OCI-M2 (cell line): Measurements from ENCODE around the gene NEK4.

Experiments used
- DNase-seq: peaks from one replicate; lab custom pipeline; 2025; ENCODE audit not compliant: unreplicated experiment; lab: John Stamatoyannopoulos, UW

The NEK4 gene

DNA sequence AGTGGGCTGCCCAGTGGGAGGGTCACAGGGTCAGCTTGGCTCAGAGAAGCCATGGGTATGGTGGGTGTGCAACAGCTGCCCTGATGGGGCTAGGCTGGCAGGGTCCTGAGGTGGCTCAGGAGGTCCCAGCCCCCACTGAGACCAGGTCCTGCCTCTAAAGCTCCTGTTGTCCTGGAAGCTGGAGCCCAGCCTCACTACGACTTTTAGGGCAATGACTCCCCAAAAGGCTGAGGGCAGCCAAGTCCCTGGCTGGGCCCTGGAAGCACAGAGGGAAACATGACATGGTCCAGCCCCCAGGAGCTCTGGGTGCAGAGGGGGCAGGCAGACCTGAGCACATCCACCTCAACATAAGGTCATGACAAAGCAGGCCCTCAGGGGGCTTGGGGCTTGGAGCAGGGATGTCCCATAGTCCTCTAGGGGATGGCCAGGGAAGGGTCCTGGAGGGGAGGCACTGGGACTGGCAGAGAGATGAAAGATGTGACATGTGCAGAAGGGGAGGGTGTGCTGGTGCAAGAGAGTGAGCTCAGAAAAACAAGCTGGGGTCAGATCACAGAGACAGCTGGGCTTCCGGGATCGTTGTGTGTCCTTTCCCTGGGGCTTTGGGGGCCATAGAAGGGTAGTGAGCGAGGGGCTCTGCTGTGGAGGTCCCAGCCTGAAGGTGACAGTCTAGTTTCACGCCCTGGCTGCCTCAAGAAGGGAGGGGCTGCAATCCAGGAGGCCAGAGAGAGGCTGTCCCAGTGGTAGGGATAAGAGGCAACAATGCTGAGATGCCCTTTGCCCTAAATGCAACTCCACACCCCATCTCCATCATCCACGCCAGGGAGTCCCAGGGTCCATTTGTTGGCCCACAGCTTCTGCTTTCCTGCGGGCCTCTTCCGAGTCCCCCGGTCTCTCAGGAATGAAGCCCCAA is 23.2 kb upstream of the NEK4 start:
- DNase-seq, result no peak

DNA sequence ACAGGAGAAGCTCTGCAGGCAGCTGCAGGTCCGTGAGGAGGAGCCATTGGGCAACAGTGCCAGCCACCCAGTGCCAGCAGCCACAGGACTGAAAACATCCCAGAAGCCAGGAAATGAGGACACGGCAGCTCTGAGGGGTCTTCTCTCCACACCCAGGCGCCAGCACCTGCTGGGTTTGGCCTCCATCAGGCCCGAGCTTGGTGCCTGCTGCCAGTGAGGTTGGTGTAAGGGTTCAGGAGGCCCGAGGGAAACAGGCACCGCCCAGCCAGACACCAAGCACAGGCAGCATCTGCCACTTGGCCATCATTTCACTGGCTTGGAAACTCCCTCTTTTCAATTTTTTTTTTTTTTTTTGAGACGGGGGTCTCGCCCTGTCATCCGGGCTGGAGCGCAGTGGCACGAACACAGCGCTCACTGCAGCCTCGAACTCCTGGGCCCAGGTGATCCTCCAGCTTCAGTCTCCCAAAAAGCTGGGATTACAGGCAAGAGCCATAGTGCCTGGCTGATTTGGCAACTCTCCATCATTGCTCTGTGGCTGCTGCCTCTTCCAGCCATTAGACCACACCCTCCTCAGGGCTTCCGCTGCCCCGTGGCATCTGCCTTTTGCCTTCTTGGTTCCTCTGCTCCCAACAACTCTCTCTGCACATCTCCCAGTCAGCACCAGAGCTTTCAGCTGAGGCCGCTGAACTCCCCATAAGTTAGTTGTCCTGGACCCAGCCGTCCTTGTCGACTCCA is 22.4 kb upstream of the NEK4 start:
- no peak for DNase-seq

- DNase-seq, result no peak
Observed at GRCh38 chr3:52792413-52792812, 21.7 kb upstream of the NEK4 start.

DNA sequence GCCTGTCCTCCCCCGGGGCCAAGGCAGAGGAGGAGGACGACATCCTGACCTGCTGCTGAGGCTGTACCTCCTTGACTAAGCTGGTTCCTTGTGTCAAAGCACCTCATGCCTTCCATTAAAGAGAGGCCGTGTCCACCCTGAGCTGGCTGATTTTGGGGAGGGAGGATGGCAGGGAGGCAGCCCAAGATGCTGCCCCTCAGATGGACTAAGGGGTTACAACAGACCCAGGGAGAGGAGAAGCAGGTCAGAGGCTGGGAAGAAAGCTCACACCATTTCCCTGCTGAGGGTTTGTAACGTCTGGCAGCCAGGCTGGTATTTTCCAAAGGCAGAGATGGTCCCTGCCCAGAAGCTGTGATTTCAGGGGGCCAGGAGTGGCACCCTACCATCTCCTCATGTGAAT is 21.2 kb upstream of the NEK4 start:
- DNase-seq, result no peak

DNA sequence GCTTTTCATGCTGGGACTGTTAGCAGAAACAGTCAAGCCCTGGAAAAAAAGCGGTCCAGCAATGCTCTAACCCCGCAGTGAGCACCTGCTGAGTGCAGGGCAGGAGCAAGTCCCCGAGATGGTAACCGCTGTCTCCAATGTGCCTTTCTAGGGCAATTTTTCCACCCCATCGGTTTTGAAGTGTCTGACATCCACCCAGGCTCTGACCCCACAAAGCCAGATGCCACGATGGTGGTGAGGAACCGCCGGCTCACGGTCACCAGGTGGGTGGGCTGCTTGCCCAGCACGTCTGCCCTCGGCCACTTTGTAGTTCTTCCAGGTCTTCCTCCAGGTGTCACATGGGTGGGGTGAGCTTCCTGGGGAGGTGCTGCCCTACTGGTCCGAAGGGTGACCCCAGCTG is 20.6 kb upstream of the NEK4 start:
- DNase-seq, result no peak

DNA sequence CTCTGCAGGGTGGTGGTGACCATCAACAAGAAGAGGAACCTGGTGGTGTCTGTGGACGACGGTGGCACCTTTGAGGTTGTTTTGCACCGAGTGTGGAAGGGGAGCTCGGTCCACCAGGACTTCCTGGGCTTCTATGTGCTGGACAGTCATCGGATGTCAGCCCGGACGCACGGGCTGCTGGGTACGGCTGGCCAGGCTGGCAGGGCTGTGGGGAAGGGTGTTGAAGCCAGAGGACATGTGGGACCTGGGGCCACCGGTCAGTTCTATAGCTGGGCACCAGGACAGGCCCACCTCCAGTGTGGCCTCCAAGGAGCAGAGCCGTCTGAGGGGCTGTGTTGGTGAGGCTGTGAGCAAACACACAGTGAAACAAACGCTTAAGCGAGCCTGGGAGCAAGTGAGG is 20.0 kb upstream of the NEK4 start:
- DNase-seq, result no peak

- DNase-seq, result no peak
Observed at GRCh38 chr3:52790337-52790736, 19.6 kb upstream of the NEK4 start.

DNA sequence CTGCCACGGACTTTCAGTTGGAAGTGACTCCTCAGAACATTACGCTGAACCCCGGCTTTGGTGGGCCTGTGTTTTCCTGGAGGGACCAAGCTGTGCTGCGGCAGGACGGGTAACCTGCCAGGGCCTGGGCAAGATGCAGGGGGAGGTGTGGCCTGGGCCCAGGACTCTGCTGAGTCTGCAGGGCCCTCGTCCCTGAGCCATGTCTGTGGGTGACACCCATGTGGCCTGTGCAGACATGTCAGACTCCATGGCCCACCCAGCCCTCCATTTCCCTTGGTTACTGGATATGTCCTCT is 19.0 kb upstream of the NEK4 start:
- DNase-seq, result no peak

DNA sequence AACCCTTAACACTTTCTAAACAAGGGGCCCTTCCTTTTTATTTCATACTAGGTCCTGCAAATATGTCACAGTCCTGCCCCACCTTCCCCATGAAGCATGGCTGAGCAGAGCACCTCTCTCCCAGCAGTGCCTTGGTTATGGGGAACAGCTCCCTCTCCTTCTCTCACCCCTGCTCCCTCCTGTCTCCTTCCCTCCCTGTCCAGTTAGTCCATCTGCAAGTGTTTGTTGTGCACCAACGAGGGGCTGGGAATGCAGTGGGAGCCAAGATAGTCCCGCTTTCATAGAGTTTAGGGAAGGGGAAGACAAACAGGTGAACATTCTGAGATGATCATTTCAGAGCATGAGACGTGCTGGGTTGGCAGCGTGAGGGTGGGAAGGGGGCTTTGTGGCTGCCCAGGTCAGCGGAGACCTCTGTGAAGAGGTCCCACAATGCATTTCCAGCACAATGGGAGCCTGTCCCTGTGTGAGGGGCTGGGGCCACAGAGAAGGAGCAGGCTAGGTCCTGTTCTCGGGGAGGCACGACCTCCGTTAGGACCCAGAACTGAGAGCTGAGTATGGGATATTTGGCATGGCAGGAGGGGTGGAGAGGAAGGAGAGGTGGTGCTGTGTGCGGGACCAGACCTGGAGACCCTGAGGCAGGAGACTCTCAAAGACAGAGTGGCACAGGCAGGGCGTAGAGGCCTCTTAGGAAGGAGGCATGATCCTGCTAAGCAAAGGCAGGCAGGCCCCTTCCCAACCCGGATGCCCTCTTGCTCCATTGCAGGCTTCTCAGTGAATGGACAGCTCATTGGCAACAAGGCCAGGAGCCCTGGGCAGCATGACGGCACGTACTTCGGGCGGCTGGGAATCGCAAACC is 18.4 kb upstream of the NEK4 start:
- no peak for DNase-seq

DNA sequence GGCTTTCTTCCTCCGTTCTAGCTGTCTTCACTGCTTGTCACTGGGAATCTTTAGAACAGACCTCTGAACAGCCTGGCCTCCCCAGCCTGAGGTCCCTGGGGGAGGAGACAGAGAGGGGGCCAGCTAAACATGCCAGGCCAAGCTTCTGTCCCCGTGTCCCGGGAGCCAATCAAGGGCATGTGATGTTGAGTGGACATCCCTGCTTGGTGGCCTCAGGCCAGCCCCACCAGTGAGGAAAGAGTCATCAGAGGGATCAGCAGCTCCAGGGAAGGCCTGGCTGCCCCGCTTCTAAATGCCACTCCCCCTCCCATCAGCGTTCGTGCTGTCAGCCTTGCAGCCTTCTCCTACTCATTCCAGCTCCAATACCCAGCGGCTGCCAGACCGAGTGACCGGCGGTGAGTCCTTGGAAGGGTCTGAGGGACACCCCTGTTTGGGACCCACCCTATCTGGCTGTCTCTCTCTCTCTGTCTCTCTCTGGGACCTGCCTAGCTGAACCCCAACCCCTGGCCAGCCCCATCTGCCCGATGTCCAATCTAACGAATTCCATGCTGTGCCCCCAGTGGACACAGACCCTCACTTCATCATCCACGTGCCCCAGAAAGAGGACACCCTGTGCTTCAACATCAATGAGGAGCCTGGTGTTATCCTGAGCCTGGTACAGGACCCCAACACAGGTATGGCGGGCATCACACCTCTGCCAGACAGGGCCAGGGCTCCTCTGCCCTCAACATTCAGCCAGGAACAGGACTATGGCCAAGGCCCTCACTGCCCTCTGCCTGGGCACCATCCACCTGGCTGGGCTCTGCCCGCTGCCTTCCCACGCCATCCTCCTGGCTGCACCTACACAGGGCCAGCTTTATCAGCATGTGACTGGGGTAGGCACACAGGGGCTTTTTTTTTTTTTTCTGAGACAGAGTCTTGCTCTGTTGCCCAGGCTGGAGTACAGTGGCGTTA is 17.2 kb upstream of the NEK4 start:
- DNase-seq, result no peak

GRCh38 chr3:52787246-52787645 is 16.5 kb upstream of the NEK4 start:
- no peak for DNase-seq

DNA sequence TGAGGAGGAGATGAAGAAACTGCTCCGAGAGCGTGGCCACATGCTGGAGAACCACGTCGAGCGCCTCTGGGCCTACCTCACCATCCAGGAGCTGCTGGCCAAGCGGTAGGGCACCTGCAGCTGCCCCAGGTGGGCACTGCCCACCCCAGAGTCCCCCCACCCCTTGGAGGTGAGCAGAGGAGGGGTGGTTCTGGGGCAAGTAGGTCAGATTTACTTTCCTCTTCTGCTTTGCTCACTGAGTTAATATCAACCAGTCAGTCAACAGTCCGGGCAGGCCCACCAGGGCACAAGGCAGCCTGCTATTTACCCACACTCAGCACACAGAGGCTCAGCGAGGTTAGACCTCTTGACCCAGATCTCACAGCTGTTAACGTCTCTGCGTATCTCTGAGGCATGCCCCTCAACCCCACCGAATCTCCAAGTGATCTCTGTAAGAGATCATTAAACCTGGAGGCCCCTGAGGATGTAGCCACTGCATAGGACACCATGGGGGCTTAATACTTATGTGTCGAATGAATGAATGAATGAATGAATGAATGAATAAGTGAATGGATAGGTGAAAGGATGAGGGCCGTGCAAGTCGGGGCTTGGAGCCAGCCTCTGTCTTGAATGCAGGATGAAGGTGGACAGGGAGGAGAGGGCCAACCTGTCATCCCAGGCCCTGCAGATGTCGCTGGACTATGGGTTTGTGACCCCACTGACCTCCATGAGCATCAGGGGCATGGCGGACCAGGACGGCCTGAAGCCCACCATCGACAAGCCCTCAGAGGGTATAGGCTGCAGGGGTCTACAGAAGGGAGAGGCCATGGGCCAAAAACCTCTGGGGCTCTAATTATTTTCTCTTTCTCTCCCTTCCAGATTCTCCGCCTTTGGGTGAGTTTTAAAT is 15.8 kb upstream of the NEK4 start:
- DNase-seq, result no peak

DNA sequence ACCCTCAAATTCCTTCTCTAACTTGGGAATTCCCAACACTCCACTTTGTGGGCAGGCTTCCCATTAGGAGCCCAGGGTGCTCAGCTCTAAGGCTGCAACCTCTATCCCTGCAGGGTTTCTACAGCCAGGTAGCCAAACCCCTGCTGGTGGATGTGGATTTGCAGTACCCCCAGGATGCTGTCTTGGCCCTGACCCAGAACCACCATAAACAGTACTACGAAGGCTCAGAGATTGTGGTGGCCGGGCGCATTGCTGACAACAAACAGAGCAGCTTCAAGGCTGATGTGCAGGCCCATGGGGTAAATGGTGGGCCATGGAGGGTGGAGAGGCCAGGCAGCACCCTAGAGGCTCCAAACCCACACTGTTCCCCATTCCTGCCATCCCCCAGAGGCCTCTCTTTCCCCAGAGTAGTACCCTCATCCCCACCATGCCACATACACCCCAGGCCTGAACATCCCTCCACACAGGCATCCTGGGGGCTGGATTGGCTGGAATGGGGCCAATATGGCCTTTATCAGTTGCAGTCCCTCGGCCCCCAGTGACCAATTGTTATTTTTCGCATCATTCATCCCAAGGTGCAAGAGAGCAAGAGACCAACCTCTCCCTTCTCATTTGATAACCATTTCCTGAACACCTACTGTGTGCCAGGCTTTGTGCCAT is 14.3 kb upstream of the NEK4 start:
- DNase-seq, result no peak

GRCh38 chr3:52784021-52784621 is 13.4 kb upstream of the NEK4 start:
- DNase-seq, result no peak

DNA sequence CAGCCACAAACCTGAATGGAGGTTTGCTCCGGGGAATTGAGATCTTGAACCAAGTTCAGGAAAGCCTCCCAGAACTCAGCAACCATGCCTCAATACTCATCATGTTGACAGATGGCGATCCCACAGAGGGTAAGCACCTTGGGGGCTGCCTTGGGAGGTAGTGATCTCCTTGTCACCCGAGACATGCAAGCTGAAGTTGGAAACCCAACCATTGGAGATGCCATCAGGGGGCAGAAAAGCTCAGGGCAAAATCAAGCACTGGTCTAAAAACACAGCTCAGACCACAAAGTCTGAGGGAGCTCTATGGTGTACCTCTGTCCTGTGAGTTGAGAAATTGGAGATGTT is 12.4 kb upstream of the NEK4 start:
- DNase-seq, result no peak

DNA sequence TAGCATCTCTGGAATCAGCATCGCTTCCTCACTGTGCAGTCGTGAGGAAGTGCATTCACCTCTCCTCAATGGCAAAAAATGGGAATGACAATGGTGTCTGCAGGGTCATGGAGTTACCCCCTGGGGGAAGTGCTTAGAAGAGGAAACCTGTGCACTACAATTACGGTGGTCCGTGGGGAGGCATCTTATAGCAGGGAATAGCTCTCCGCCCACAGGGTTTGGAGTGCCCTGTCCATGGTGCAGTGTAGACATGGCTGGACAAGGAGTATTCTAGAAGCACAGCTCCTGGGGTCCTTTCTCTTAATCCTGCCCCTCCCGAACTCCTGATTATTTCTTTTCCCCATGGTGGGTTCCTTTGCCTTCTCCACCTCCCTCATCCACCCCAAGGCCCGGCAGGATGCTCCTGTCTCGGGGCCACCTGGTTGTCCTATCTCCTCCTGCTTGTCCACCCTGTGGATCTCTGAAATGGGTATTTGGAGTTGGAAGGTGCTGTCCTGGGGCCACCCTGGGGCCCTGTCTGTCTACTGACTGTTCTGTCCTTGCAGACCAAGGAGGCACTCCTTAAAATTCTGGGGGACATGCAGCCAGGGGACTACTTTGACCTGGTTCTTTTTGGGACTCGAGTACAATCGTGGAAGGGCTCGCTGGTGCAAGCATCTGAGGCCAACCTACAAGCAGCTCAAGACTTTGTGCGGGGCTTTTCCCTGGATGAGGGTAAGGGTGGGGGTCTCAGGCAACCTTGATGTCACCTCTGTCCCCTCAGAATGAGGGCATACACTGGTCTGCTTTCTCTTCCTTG is 11.9 kb upstream of the NEK4 start:
- no peak for DNase-seq

DNA sequence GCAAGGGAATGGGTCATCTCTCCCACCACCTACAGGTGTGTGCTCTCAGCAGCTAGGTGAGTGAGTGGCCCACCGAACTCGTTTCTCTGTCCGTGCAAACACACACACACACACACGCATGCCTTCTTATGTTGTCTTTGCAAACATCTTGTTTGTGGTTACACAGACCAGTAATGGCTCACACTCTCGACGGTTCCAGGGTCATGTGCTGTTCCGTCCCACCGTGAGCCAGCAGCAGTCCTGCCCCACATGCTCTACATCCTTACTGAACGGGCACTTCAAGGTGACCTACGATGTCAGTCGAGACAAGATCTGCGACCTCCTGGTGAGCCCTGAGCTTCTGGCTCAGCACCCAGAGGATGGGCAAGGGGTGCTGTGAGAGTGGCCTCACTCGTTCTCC is 11.0 kb upstream of the NEK4 start:
- DNase-seq, result no peak
